ENCODE results near the gene TEX35. TPM values are rescaled to one million over a fixed set of nuclear protein-coding genes. Genes with fewer than 3 reads are reported as not detected.

Gene TEX35
- total and polyA plus RNA-seq, 4 donors: not detected

DNA sequence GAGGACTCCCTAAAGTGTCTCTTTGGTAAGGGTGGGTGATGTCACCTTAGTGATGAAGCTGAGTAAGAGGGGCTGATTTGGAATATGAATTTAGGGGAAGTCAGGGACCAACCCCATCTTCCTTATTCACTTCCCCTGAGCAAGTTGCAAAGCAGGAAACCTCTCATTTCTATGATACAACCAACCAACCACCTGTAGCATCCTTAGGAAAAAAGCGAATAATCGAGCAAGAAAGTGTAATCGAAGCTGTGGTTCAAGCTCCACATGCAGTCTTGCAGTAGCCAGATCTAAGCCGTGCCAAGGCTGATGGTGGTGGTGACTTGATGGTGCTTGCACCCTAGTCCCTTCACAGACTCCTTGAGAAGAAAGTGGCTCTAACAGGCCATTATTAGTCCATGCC is 3.2 kb downstream of the TEX35 start:
- Histone ChIP-seq H3K36me3 (ENCODE audit: control insufficient read depth in 4 of 4, insufficient read depth in 3 of 4, low read depth in 1 of 4, low read length in 3 of 4) (no peaks in the 10 kb centered on the region), H3K4me3 (ENCODE audit: low read depth in 1 of 3, low read length in 3 of 3) (no peak overlapping the region), H3K9me3 (ENCODE audit: control insufficient read depth in 4 of 4, low read length in 3 of 4) (no peaks in the 10 kb centered on the region), H3K27me3 (ENCODE audit: control insufficient read depth in 4 of 4, insufficient read depth in 4 of 4, low read length in 3 of 4) (no peaks in the 10 kb centered on the region), H3K27ac (ENCODE audit: low read depth in 1 of 2, low read length in 2 of 2) (no peak overlapping the region), H3K4me1 (ENCODE audit: control insufficient read depth in 4 of 4, insufficient read depth in 4 of 4, low read length in 3 of 4) (no peaks in the 10 kb centered on the region), H3K9ac (ENCODE audit: low read depth in 1 of 2, low read length in 2 of 2) (no peak overlapping the region)
- DNase-seq (ENCODE audit: low spot score): no peak
- no peak for TF ChIP-seq FOXA2 (IDR thresholded peaks at IDR 0.05)
- no peak for TF ChIP-seq RXRA (IDR thresholded peaks at IDR 0.05)
- TF ChIP-seq CTCF (IDR thresholded peaks at IDR 0.05; ENCODE audit: low read depth, low read length, missing input control): no peak
- 93% methylated on average over 4 of the region's 4 CpGs for WGBS

GRCh38 chr1:178518894-178519293 is 6.0 kb downstream of the TEX35 start:
- no peaks in the 10 kb centered on the region for H3K36me3 ChIP-seq (ENCODE audit: control insufficient read depth in 4 of 4, insufficient read depth in 3 of 4, low read depth in 1 of 4, low read length in 3 of 4)
- TF ChIP-seq, protein P1, sequence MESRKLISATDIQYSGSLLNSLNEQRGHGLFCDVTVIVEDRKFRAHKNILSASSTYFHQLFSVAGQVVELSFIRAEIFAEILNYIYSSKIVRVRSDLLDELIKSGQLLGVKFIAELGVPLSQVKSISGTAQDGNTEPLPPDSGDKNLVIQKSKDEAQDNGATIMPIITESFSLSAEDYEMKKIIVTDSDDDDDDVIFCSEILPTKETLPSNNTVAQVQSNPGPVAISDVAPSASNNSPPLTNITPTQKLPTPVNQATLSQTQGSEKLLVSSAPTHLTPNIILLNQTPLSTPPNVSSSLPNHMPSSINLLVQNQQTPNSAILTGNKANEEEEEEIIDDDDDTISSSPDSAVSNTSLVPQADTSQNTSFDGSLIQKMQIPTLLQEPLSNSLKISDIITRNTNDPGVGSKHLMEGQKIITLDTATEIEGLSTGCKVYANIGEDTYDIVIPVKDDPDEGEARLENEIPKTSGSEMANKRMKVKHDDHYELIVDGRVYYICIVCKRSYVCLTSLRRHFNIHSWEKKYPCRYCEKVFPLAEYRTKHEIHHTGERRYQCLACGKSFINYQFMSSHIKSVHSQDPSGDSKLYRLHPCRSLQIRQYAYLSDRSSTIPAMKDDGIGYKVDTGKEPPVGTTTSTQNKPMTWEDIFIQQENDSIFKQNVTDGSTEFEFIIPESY (IDR thresholded peaks at IDR 0.05): no peak
- TF ChIP-seq HNF4G (IDR thresholded peaks at IDR 0.05) (no peak), RAD21 (IDR thresholded peaks at IDR 0.05) (no peak), SP1 (IDR thresholded peaks at IDR 0.05) (no peak), FOXA1 (IDR thresholded peaks at IDR 0.05) (no peak), RXRA (IDR thresholded peaks at IDR 0.05) (no peak), YY1 (IDR thresholded peaks at IDR 0.05) (no peak), HNF4A (conservative IDR thresholded peaks at IDR 0.05) (no peak), JUND (IDR thresholded peaks at IDR 0.05) (no peak), FOXA2 (IDR thresholded peaks at IDR 0.05) (no peak), CTCF (IDR thresholded peaks at IDR 0.05; ENCODE audit: low read depth, low read length, missing input control) (no peak), REST (IDR thresholded peaks at IDR 0.05) (no peak), EGR1 (IDR thresholded peaks at IDR 0.05; ENCODE audit: low read depth in 2 of 2) (no peak), NR2F2 (IDR thresholded peaks at IDR 0.05) (no peak), GABPA (IDR thresholded peaks at IDR 0.05 in 1 of 2, conservative IDR thresholded peaks at IDR 0.05 in 1 of 2) (no peak)
- DNase-seq (ENCODE audit: low spot score): no peak

More at GRCh38 chr1:178518894-178519293, 6.0 kb downstream of the TEX35 start:
- Histone ChIP-seq H3K4me1 (ENCODE audit: control insufficient read depth in 4 of 4, insufficient read depth in 4 of 4, low read length in 3 of 4) (no peaks in the 10 kb centered on the region), H3K9ac (ENCODE audit: low read depth in 1 of 2, low read length in 2 of 2) (no peak overlapping the region), H3K27me3 (ENCODE audit: control insufficient read depth in 4 of 4, insufficient read depth in 4 of 4, low read length in 3 of 4) (no peaks in the 10 kb centered on the region), H3K9me3 (ENCODE audit: control insufficient read depth in 4 of 4, low read length in 3 of 4) (no peaks in the 10 kb centered on the region), H3K27ac (ENCODE audit: low read depth in 1 of 2, low read length in 2 of 2) (no peak overlapping the region), H3K4me3 (ENCODE audit: low read depth in 1 of 3, low read length in 3 of 3) (no peak overlapping the region)
- WGBS: 77% methylated on average over 4 of the region's 4 CpGs
